ENCODE measurements around the gene LRRC71. TPM values are rescaled to one million over a fixed set of nuclear protein-coding genes. Genes with fewer than 3 reads are reported as not detected.

LRRC71 gene
- total RNA-seq, 1 donor from 2014 or later = not detected

DNA sequence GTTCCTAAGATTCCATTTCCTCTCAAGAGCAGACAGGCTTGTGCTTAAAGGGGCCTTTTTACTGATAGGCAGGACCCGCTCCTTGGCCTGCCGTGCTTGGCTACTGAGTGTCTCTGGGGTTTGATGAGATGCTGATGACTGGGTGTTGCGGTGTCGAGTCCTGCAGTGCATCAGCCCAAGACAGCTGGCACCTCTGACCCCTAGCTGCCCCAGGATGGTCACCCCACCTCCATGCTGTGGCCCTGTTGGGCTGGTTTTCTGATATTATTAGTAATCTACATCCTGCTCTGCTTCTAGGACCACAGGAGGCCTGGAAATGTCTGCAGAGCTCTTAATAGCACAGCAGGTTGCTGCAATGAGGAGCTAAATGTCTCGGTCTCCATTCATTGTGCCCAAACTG is 28.7 kb downstream of the LRRC71 start:
- Histone ChIP-seq H3K4me3 (ENCODE audit: low read depth, low read length) (no peak overlapping the region), H3K36me3 (ENCODE audit: control insufficient read depth, insufficient read depth, low read length) (peaks cover 24% of the 10 kb centered on the region), H3K27me3 (ENCODE audit: control insufficient read depth, insufficient read depth, low read length) (no peaks in the 10 kb centered on the region)
- DNase-seq (ENCODE audit: low read depth) (no peak), FAIRE-seq (no peak)
- TF ChIP-seq, protein P1, sequence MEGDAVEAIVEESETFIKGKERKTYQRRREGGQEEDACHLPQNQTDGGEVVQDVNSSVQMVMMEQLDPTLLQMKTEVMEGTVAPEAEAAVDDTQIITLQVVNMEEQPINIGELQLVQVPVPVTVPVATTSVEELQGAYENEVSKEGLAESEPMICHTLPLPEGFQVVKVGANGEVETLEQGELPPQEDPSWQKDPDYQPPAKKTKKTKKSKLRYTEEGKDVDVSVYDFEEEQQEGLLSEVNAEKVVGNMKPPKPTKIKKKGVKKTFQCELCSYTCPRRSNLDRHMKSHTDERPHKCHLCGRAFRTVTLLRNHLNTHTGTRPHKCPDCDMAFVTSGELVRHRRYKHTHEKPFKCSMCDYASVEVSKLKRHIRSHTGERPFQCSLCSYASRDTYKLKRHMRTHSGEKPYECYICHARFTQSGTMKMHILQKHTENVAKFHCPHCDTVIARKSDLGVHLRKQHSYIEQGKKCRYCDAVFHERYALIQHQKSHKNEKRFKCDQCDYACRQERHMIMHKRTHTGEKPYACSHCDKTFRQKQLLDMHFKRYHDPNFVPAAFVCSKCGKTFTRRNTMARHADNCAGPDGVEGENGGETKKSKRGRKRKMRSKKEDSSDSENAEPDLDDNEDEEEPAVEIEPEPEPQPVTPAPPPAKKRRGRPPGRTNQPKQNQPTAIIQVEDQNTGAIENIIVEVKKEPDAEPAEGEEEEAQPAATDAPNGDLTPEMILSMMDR (IDR thresholded peaks at IDR 0.05; ENCODE audit: insufficient read depth, low read length, severe bottlenecking) = no peak

DNA sequence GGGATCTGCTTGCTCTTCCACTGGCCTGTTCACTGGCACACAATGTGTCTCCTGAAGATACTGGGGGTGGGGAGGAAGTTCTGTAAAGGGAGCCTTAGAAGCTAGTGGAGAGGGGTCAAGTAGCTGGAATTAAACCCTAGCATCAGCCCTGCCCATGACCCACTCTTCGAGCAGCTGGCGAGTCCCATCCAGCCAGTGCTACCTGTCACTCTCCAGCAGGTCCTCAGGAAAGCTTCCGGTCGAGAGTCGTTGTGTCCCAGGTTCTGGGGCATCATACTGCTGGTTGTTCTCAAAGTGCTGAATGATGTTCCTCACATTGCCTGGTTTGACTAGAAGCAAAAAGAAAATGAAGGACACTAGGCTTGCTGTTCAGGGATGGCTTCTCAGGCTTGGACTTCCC is 30.9 kb downstream of the LRRC71 start:
- no peaks in the 10 kb centered on the region for H3K27me3 ChIP-seq (ENCODE audit: control insufficient read depth, insufficient read depth, low read length)
- DNase-seq (ENCODE audit: low read depth) (no peak), FAIRE-seq (peak; percentile 66)
- H3K4me3 ChIP-seq (ENCODE audit: low read depth, low read length) = no peak overlapping the region
- peaks cover 23% of the 10 kb centered on the region for H3K36me3 ChIP-seq (ENCODE audit: control insufficient read depth, insufficient read depth, low read length)
- TF ChIP-seq, protein P1 (IDR thresholded peaks at IDR 0.05; ENCODE audit: insufficient read depth, low read length, severe bottlenecking) = no peak

DNA sequence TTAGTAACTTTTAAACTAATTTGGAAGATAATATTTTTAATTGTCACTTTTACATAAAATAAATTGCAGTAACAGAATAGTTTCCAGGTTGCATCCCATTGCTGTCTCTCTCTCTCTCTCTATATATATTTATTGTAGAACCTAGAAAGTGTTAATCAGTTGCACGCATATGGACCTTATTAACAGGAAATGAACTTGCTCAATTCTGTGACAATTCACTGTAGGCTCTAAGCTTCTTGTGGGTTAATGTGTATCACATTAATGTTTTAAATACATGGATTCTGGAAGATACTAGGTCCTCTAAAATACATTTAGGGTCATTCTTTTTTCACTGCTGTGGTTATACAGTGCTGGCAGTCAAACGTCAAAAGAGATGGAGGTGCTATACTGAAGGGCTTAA is 33.1 kb downstream of the LRRC71 start:
- no peaks in the 10 kb centered on the region for H3K27me3 ChIP-seq (ENCODE audit: control insufficient read depth, insufficient read depth, low read length)
- TF ChIP-seq, protein P1 (IDR thresholded peaks at IDR 0.05; ENCODE audit: insufficient read depth, low read length, severe bottlenecking) = no peak
- H3K36me3 ChIP-seq (ENCODE audit: control insufficient read depth, insufficient read depth, low read length) = peaks cover 18% of the 10 kb centered on the region
- DNase-seq (ENCODE audit: low read depth) (no peak), FAIRE-seq (no peak)
- no peak overlapping the region for H3K4me3 ChIP-seq (ENCODE audit: low read depth, low read length)

DNA sequence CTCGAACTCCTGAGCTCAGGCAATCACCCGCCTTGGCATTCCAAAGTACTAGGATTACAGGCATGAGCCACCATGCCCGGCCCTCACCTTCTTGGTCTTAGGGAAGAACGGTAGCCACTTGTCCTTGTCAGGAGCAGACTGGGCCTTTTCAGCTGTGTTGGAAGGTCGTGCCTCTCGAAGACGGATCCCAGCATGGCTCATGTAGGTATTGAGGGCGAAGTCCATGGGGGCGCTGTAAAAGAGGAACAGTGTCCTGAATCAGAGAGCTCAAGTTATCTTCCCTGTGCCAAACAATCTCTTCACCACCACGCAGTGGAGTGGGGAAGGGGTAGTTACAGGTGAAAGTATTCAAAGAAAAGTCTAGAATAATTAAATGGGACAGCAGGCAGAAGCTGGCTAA is 35.9 kb downstream of the LRRC71 start:
- TF ChIP-seq, protein P1 (IDR thresholded peaks at IDR 0.05; ENCODE audit: insufficient read depth, low read length, severe bottlenecking) = no peak
- FAIRE-seq = no peak
- no peak for DNase-seq (ENCODE audit: low read depth)
- Histone ChIP-seq H3K4me3 (ENCODE audit: low read depth, low read length) (no peak overlapping the region), H3K27me3 (ENCODE audit: control insufficient read depth, insufficient read depth, low read length) (no peaks in the 10 kb centered on the region), H3K36me3 (ENCODE audit: control insufficient read depth, insufficient read depth, low read length) (peaks cover 21% of the 10 kb centered on the region)

DNA sequence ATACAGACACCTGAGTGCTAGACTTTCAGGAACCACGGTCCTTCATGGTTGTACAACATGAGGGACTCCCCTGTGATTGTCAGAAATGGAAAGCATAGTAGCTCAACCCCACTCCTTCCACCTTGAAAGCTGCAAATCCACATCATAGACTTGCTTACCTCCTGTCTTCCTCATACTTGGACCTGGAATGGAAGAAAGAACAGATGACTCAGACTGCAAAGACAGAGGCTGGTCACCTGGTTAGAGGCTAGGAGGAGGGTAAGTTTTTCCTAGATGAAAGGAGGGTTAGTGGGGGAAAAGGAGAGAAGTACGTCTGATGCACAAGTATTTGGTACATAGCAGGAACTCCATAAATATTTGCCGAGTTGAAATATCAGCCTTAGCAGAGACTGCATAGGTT is 37.2 kb downstream of the LRRC71 start:
- FAIRE-seq (no peak), DNase-seq (ENCODE audit: low read depth) (peak; percentile 44)
- Histone ChIP-seq H3K27me3 (ENCODE audit: control insufficient read depth, insufficient read depth, low read length) (no peaks in the 10 kb centered on the region), H3K36me3 (ENCODE audit: control insufficient read depth, insufficient read depth, low read length) (peaks cover 25% of the 10 kb centered on the region), H3K4me3 (ENCODE audit: low read depth, low read length) (no peak overlapping the region)
- TF ChIP-seq, protein P1 (IDR thresholded peaks at IDR 0.05; ENCODE audit: insufficient read depth, low read length, severe bottlenecking) = no peak

DNA sequence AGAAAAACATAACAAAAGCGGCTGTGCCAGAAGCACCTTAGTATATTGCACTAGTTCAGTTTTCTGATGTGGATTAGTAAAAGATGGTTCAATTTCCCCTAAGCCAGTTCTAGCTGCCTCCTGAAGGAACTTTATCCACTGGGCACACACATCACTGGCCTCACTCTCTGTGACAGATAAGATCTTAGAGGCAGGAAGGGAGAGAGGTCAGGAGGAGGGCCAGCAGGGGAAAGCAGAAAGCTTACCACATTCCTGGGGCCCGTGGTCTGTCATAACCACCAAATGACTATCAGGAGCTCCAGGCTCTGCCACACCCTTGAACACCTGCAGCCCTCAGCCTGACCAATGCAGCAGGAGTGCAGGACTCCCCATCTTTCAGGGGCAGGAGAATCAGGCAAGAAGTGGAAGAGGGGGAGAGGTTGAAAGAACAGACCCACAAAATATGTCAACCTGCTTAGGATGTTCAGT is 37.8 kb downstream of the LRRC71 start:
- FAIRE-seq (no peak), DNase-seq (ENCODE audit: low read depth) (no peak)
- peaks cover 30% of the 10 kb centered on the region for H3K36me3 ChIP-seq (ENCODE audit: control insufficient read depth, insufficient read depth, low read length)
- no peaks in the 10 kb centered on the region for H3K27me3 ChIP-seq (ENCODE audit: control insufficient read depth, insufficient read depth, low read length)
- TF ChIP-seq, protein P1 (IDR thresholded peaks at IDR 0.05; ENCODE audit: insufficient read depth, low read length, severe bottlenecking) = no peak
- H3K4me3 ChIP-seq (ENCODE audit: low read depth, low read length) = no peak overlapping the region
